T-cell (primary cell): ENCODE results near the gene ARHGAP28. TPM values are rescaled to one million over a fixed set of nuclear protein-coding genes. Genes with fewer than 3 reads are reported as not detected.

Experiments
- ATAC-seq, 4 experiments: fragments of 200-7000 bp in 3 of 4; fragments of 150-1000 bp in 1 of 4; cut with Tn5 transposase; replicated peaks in 1 of 4; 1 replicate in 3 of 4; 2 replicates in 1 of 4; pipeline ENCODE4 v1.10.0; 2021; ENCODE audit warnings: moderate library complexity in 3 of 4, mild to moderate bottlenecking in 2 of 4, moderate number of reproducible peaks in 1 of 4
- CTCF ChIA-PET, 2 donors: fragments of 300-600 bp; sonication (Branson Sonifier 250); formaldehyde crosslinking; loops; one replicate each; lab custom pipeline; 2022; ENCODE audit warnings: antibody characterized with exemption in 2 of 2; lab: Charles Lee
- POLR2A ChIA-PET, 2 donors: fragments of 300-600 bp; sonication (Branson Sonifier 250); formaldehyde crosslinking; loops; one replicate each; lab custom pipeline; 2022; ENCODE audit warnings: antibody characterized with exemption in 2 of 2; lab: Charles Lee
- DNase-seq, 35 experiments: peaks; one replicate each; pipeline versions ENCODE4 v3.0.0 to v3.0.0-alpha.2; 2013 to 2023
- H3K27ac ChIP-seq: one replicate; pipeline ENCODE4 v1.5.1; 2013; ENCODE audit warnings: low read length
- H3K27me3 ChIP-seq, 2 experiments: replicated peaks in 1 of 2; 1 replicate in 1 of 2; 2 replicates in 1 of 2; pipeline versions ENCODE4 v1.6.1 to v1.7.0; 2013; ENCODE audit warnings: low read length in 1 of 2, mixed read lengths in 1 of 2; ENCODE audit not compliant: control insufficient read depth in 2 of 2, insufficient read depth in 2 of 2; ENCODE audit errors: extremely low read depth in 1 of 2
- H3K36me3 ChIP-seq, 2 donors: 1 replicate in 1 of 2; 2 replicates in 1 of 2; pipeline versions ENCODE4 v1.6.1 to v1.7.0; 2013; ENCODE audit warnings: low read length in 1 of 2; ENCODE audit not compliant: control insufficient read depth in 2 of 2, insufficient read depth in 1 of 2; ENCODE audit errors: extremely low read depth in 1 of 2
- H3K4me1 ChIP-seq, 2 experiments: 1 replicate in 1 of 2; 2 replicates in 1 of 2; pipeline versions ENCODE4 v1.6.1 to v1.7.0; 2013; ENCODE audit warnings: low read length in 2 of 2, mixed read lengths in 1 of 2; ENCODE audit not compliant: insufficient read depth in 2 of 2, control insufficient read depth in 1 of 2; ENCODE audit errors: extremely low read depth in 1 of 2
- H3K4me3 ChIP-seq, 2 donors: 1 replicate in 1 of 2; 2 replicates in 1 of 2; pipeline versions ENCODE4 v1.5.1 to v1.7.0; 2013; ENCODE audit warnings: mild to moderate bottlenecking in 2 of 2, low read length in 1 of 2, moderate library complexity in 1 of 2; ENCODE audit not compliant: control insufficient read depth in 1 of 2; ENCODE audit errors: extremely low read depth in 1 of 2
- H3K9me3 ChIP-seq: 2 replicates; pipeline ENCODE4 v1.7.0; 2013
- H3K27ac Mint-ChIP-seq, 2 donors: one replicate each; pipeline ENCODE4 v1.8.0; 2020 to 2021; ENCODE audit warnings: mild to moderate bottlenecking in 2 of 2, mixed read lengths in 2 of 2
- H3K27me3 Mint-ChIP-seq, 2 donors: one replicate each; pipeline ENCODE4 v1.8.0; 2021 to 2022; ENCODE audit warnings: mixed read lengths in 2 of 2
- H3K36me3 Mint-ChIP-seq: one replicate; pipeline ENCODE4 v1.8.0; 2021; ENCODE audit warnings: mixed read lengths
- H3K4me1 Mint-ChIP-seq, 3 donors: one replicate each; pipeline ENCODE4 v1.8.0; 2020 to 2022; ENCODE audit warnings: mixed read lengths in 3 of 3, mild to moderate bottlenecking in 1 of 3
- H3K4me3 Mint-ChIP-seq, 3 donors: one replicate each; pipeline ENCODE4 v1.8.0; 2020 to 2022; ENCODE audit warnings: mild to moderate bottlenecking in 3 of 3, mixed read lengths in 3 of 3, moderate library complexity in 3 of 3
- H3K9me3 Mint-ChIP-seq, 3 donors: one replicate each; pipeline ENCODE4 v1.8.0; 2020 to 2022; ENCODE audit warnings: mixed read lengths in 3 of 3
- WGBS: methylation state at CpG from one replicate; pipeline ENCODE4 v1.1.5; 2013; ENCODE audit warnings: missing lambda C conversion rate; ENCODE audit not compliant: insufficient coverage; 5-methylcytosine and 5-hydroxymethylcytosine counted together
- total RNA-seq, 35 experiments: library from RNA in 6 of 35; stranded (reverse) in 6 of 35; fragments of 120-200 nt in 1 of 35; gene quantifications; one replicate each; pipeline versions ENCODE4 v1.2.1 to v1.2.4 and lab custom pipeline; 2013 to 2026

The ARHGAP28 gene
- total RNA-seq, 5 donors from 2014 or later (not counting 1 experiment from before 2014, with no cell fraction given) = 0.29 TPM; not detected in 4

- POLR2A ChIA-PET = no interaction called here
- H3K27me3 ChIP-seq = no peaks in the 10 kb centered on the region
- Mint-ChIP-seq H3K9me3 (peaks cover 3 to 5% (median 3%) of the 10 kb centered on the region in 3 donors), H3K27ac (no peak overlapping the region), H3K4me3 (no peak overlapping the region), H3K4me1 (no peaks in the 10 kb centered on the region), H3K27me3 (no peaks in the 10 kb centered on the region), H3K36me3 (no peaks in the 10 kb centered on the region)
- DNase-seq (no peak), ATAC-seq (no peak)
- H3K4me1 ChIP-seq = no peaks in the 10 kb centered on the region
- no peak overlapping the region for H3K27ac ChIP-seq
- no peaks in the 10 kb centered on the region for H3K36me3 ChIP-seq
- no peak overlapping the region for H3K4me3 ChIP-seq
- CTCF ChIA-PET = no interaction called here
- WGBS = 50% methylated on average over 1 of the region's 4 CpGs
- H3K9me3 ChIP-seq = no peaks in the 10 kb centered on the region
Observed at GRCh38 chr18:6757931-6758330, 28.4 kb downstream of the ARHGAP28 start.

- CTCF ChIA-PET = no interaction called here
- DNase-seq = no peak
- POLR2A ChIA-PET = no interaction called here
Observed at GRCh38 chr18:6759579-6759978, 30.1 kb downstream of the ARHGAP28 start.

GRCh38 chr18:6763524-6763923, 34.0 kb downstream of the ARHGAP28 start:
- H3K36me3 Mint-ChIP-seq = no peaks in the 10 kb centered on the region
- ChIA-PET CTCF (no interaction called here), POLR2A (no interaction called here)
- H3K27me3 Mint-ChIP-seq = no peaks in the 10 kb centered on the region
- Histone ChIP-seq H3K27ac (no peak overlapping the region), H3K9me3 (no peaks in the 10 kb centered on the region), H3K4me3 (no peak overlapping the region), H3K27me3 (no peaks in the 10 kb centered on the region), H3K36me3 (no peaks in the 10 kb centered on the region), H3K4me1 (no peaks in the 10 kb centered on the region)
- WGBS = no CpG with 5 or more reads among the region's 6 CpGs
- H3K9me3 Mint-ChIP-seq = peaks cover 4 to 11% (median 7%) of the 10 kb centered on the region in 3 donors
- no peak overlapping the region for H3K4me3 Mint-ChIP-seq
- no peak overlapping the region for H3K27ac Mint-ChIP-seq
- H3K4me1 Mint-ChIP-seq = no peaks in the 10 kb centered on the region
- DNase-seq (no peak), ATAC-seq (no peak)

More at GRCh38 chr18:6759579-6759978, 30.1 kb downstream of the ARHGAP28 start:
- Mint-ChIP-seq H3K27ac (no peak overlapping the region), H3K4me3 (no peak overlapping the region), H3K4me1 (no peaks in the 10 kb centered on the region), H3K9me3 (peaks cover 0 to 3% (median 3%) of the 10 kb centered on the region in 3 donors), H3K27me3 (no peaks in the 10 kb centered on the region), H3K36me3 (no peaks in the 10 kb centered on the region)
- Histone ChIP-seq H3K9me3 (no peaks in the 10 kb centered on the region), H3K27me3 (no peaks in the 10 kb centered on the region), H3K4me1 (no peaks in the 10 kb centered on the region), H3K27ac (no peak overlapping the region), H3K36me3 (no peaks in the 10 kb centered on the region), H3K4me3 (no peak overlapping the region)
- WGBS = no CpG with 5 or more reads among the region's 2 CpGs
- no peak for ATAC-seq

- POLR2A ChIA-PET = no interaction called here
- ATAC-seq (no peak), DNase-seq (no peak)
- Mint-ChIP-seq H3K4me3 (no peak overlapping the region), H3K27ac (no peak overlapping the region), H3K27me3 (no peaks in the 10 kb centered on the region), H3K4me1 (no peaks in the 10 kb centered on the region), H3K9me3 (peaks cover 7 to 11% (median 11%) of the 10 kb centered on the region in 3 donors), H3K36me3 (no peaks in the 10 kb centered on the region)
- H3K4me1 ChIP-seq = no peaks in the 10 kb centered on the region
- H3K4me3 ChIP-seq = no peak overlapping the region
- H3K36me3 ChIP-seq = no peaks in the 10 kb centered on the region
- no peaks in the 10 kb centered on the region for H3K27me3 ChIP-seq
- no peaks in the 10 kb centered on the region for H3K9me3 ChIP-seq
- CTCF ChIA-PET = no interaction called here
- WGBS = 100% methylated on average over 1 of the region's 3 CpGs
- no peak overlapping the region for H3K27ac ChIP-seq
Observed at GRCh38 chr18:6764382-6764781, 34.9 kb downstream of the ARHGAP28 start.

GRCh38 chr18:6773777-6774176, 44.3 kb downstream of the ARHGAP28 start:
- ATAC-seq = no peak
- H3K9me3 Mint-ChIP-seq = peaks cover 8 to 22% (median 11%) of the 10 kb centered on the region in 3 donors
- no peaks in the 10 kb centered on the region for H3K4me1 Mint-ChIP-seq
- ChIA-PET CTCF (no interaction called here), POLR2A (no interaction called here)
- DNase-seq = no peak
- H3K27me3 Mint-ChIP-seq = peaks cover 0 to 9% of the 10 kb centered on the region in 2 donors
- no peak overlapping the region for H3K4me3 Mint-ChIP-seq
- no peak overlapping the region for H3K27ac Mint-ChIP-seq
- H3K36me3 ChIP-seq = no peaks in the 10 kb centered on the region
- H3K27ac ChIP-seq = no peak overlapping the region
- no peaks in the 10 kb centered on the region for H3K4me1 ChIP-seq
- H3K36me3 Mint-ChIP-seq = no peaks in the 10 kb centered on the region
- no peak overlapping the region for H3K4me3 ChIP-seq
- no peaks in the 10 kb centered on the region for H3K27me3 ChIP-seq
- WGBS = 82% methylated on average over 2 of the region's 2 CpGs
- H3K9me3 ChIP-seq = no peaks in the 10 kb centered on the region

GRCh38 chr18:6775237-6775636, 45.7 kb downstream of the ARHGAP28 start:
- ATAC-seq (no peak), DNase-seq (no peak)
- Mint-ChIP-seq H3K4me1 (no peaks in the 10 kb centered on the region), H3K27ac (no peak overlapping the region), H3K9me3 (peaks cover 8 to 21% (median 17%) of the 10 kb centered on the region in 3 donors), H3K4me3 (no peak overlapping the region), H3K36me3 (no peaks in the 10 kb centered on the region), H3K27me3 (peaks cover 0 to 9% of the 10 kb centered on the region in 2 donors)
- Histone ChIP-seq H3K36me3 (no peaks in the 10 kb centered on the region), H3K4me1 (no peaks in the 10 kb centered on the region), H3K27me3 (no peaks in the 10 kb centered on the region), H3K27ac (no peak overlapping the region), H3K4me3 (no peak overlapping the region), H3K9me3 (no peaks in the 10 kb centered on the region)
- 78% methylated on average over 2 of the region's 7 CpGs for WGBS
- CTCF ChIA-PET = no interaction called here
- POLR2A ChIA-PET = no interaction called here

GRCh38 chr18:6775702-6776101, 46.2 kb downstream of the ARHGAP28 start:
- no peaks in the 10 kb centered on the region for H3K27me3 ChIP-seq
- Mint-ChIP-seq H3K4me3 (no peak overlapping the region), H3K27ac (no peak overlapping the region), H3K36me3 (no peaks in the 10 kb centered on the region), H3K27me3 (peaks cover 0 to 9% of the 10 kb centered on the region in 2 donors), H3K4me1 (no peaks in the 10 kb centered on the region), H3K9me3 (peaks cover 8 to 21% (median 17%) of the 10 kb centered on the region in 3 donors)
- POLR2A ChIA-PET = no interaction called here
- no peaks in the 10 kb centered on the region for H3K4me1 ChIP-seq
- no peak overlapping the region for H3K27ac ChIP-seq
- H3K36me3 ChIP-seq = no peaks in the 10 kb centered on the region
- no peak overlapping the region for H3K4me3 ChIP-seq
- CTCF ChIA-PET = no interaction called here
- no peaks in the 10 kb centered on the region for H3K9me3 ChIP-seq
- no CpG with 5 or more reads among the region's 2 CpGs for WGBS
- DNase-seq (no peak), ATAC-seq (no peak)
